ENCODE measurements around the gene TTC17. TPM values are rescaled to one million over a fixed set of nuclear protein-coding genes. Genes with fewer than 3 reads are reported as not detected.

Gene TTC17
- total RNA-seq, 2 donors from 2014 or later = 33.6 to 45.3 TPM

DNA sequence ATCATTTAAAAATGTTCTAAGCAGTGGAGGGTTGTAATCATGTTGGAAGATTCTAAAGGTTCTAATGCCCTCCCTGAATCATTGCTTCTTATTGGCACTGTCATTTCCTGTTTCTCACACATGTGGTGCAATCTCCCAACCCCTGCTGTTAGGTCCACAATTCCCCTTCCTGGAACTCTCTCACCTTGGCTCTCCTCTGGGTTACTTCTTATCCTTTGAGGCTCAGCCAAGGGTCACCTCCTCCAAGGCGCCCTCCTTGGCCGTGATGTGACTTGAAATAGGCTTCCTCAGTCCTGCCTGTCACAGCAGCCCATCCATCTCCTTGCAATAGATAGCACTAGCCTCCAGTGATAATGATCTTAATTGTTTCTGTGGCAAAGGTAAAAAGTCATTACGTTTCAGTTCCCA lies 149.8 kb downstream of the TTC17 start:
- Histone ChIP-seq H3K36me3 (no peaks in the 10 kb centered on the region), H3K4me3 (no peak overlapping the region)

GRCh38 chr11:43511959-43512358 lies 153.2 kb downstream of the TTC17 start:
- Histone ChIP-seq H3K27ac (no peak overlapping the region), H3K27me3 (no peaks in the 10 kb centered on the region), H3K4me3 (no peak overlapping the region), H3K9me3 (no peaks in the 10 kb centered on the region), H3K4me1 (no peaks in the 10 kb centered on the region), H3K36me3 (no peaks in the 10 kb centered on the region)
- DNase-seq (ENCODE audit: low spot score) = no peak
- no peak for TF ChIP-seq CTCF (IDR thresholded peaks at IDR 0.05)

More for the DNA sequence above, 149.8 kb downstream of the TTC17 start:
- TF ChIP-seq CTCF (IDR thresholded peaks at IDR 0.05) = no peak
- no peak for DNase-seq (ENCODE audit: low spot score)
- Histone ChIP-seq H3K27ac (no peak overlapping the region), H3K9me3 (no peaks in the 10 kb centered on the region), H3K4me1 (no peaks in the 10 kb centered on the region), H3K27me3 (no peaks in the 10 kb centered on the region)

DNA sequence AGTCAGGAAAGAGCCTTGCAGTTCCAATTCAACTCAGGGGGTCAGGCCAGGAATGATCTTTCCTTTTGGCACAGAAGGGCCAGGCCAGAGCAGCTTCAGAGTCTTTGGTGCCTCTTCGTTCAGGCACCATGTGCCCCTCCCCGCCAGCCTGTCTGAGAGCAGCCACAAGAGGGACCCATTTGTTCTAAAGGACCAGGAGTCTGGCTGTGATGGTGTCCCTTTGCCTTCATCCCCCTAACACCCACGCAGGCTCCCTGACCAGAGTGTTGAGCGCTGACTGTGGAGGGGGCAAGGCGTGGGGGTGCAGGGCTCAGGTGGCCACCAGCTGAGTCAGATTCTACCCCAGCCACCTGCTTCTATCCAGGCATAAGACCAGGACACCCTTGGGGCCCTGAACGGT lies 156.4 kb downstream of the TTC17 start:
- Histone ChIP-seq H3K9me3 (no peaks in the 10 kb centered on the region), H3K4me3 (no peak overlapping the region), H3K27ac (no peak overlapping the region), H3K4me1 (no peaks in the 10 kb centered on the region), H3K36me3 (no peaks in the 10 kb centered on the region), H3K27me3 (no peaks in the 10 kb centered on the region)
- no peak for DNase-seq (ENCODE audit: low spot score)
- TF ChIP-seq CTCF (IDR thresholded peaks at IDR 0.05) = no peak

- no peaks in the 10 kb centered on the region for H3K9me3 ChIP-seq
- no peak for TF ChIP-seq CTCF (IDR thresholded peaks at IDR 0.05)
- no peak overlapping the region for H3K27ac ChIP-seq
- H3K4me3 ChIP-seq = no peak overlapping the region
- DNase-seq (ENCODE audit: low spot score) = no peak
- no peaks in the 10 kb centered on the region for H3K36me3 ChIP-seq
- no peaks in the 10 kb centered on the region for H3K4me1 ChIP-seq
- H3K27me3 ChIP-seq = no peaks in the 10 kb centered on the region
Measured at GRCh38 chr11:43516316-43516850, 157.7 kb downstream of the TTC17 start.

GRCh38 chr11:43517518-43517917 lies 158.8 kb downstream of the TTC17 start:
- H3K9me3 ChIP-seq = no peaks in the 10 kb centered on the region
- no peak for DNase-seq (ENCODE audit: low spot score)
- H3K4me3 ChIP-seq = no peak overlapping the region
- H3K4me1 ChIP-seq = no peaks in the 10 kb centered on the region
- TF ChIP-seq CTCF (IDR thresholded peaks at IDR 0.05) = no peak
- no peaks in the 10 kb centered on the region for H3K36me3 ChIP-seq
- no peaks in the 10 kb centered on the region for H3K27me3 ChIP-seq
- H3K27ac ChIP-seq = no peak overlapping the region

All from right atrium auricular region (tissue), 2 donors.